ENCODE measurements around the gene PPP4R3B. TPM values are rescaled to one million over a fixed set of nuclear protein-coding genes. Genes with fewer than 3 reads are reported as not detected.

Gene PPP4R3B
- total and polyA plus RNA-seq, 2 of the 4 experiments (the other 2 are of a cell fraction): 11.9 to 23.7 TPM

- intact Hi-C loops (cut with micrococcal nuclease): no loop called here
- no peak overlapping the region for H4K8ac ChIP-seq (ENCODE audit: low read depth in 2 of 2, low read length in 2 of 2)
- POLR2A ChIA-PET (ENCODE audit: unreplicated experiment): no interaction called here
- no peak overlapping the region for H3K27ac ChIP-seq (ENCODE audit: insufficient read depth, low read length)
- H3K4me1 ChIP-seq (ENCODE audit: control insufficient read depth, insufficient read depth, low read length): peaks cover 7% of the 10 kb centered on the region
- no TSS peak for BruUV-seq (replicated peaks)
- H2AFZ ChIP-seq (replicated peaks; ENCODE audit: low read length, poor library complexity): no peak overlapping the region
- ATAC-seq (ENCODE audit: low read depth) (no peak), DNase-seq (no peak)
- H3K23ac ChIP-seq (ENCODE audit: low read depth, low read length): no peak overlapping the region
- no peak overlapping the region for H3K4me3 ChIP-seq (ENCODE audit: insufficient read depth, low read depth, low read length)
- CTCF ChIA-PET: no interaction called here
- H3K9ac ChIP-seq (ENCODE audit: low read depth, low read length): no peak overlapping the region
- no peak overlapping the region for H2AK5ac ChIP-seq (ENCODE audit: low read depth, low read length)
- H3K18ac ChIP-seq (ENCODE audit: low read depth, low read length): no peak overlapping the region
- H3K4me2 ChIP-seq (ENCODE audit: low read depth, low read length): no peak overlapping the region
- peaks cover 5 to 9% of the 10 kb centered on the region in 2 experiments; a peak in 3 of 4 replicates for H3K79me1 ChIP-seq (ENCODE audit: low read depth in 1 of 2, low read length in 2 of 2)
- H2BK20ac ChIP-seq (ENCODE audit: low read depth, low read length): no peak overlapping the region
- H3K9me3 ChIP-seq (ENCODE audit: control insufficient read depth, insufficient read depth, low read length): 0 out of 2 replicates have a peak, but pooled peaks cover 4% of the 10 kb centered on the region
- in situ Hi-C loops (cut with MboI; ENCODE audit: low sequenced_read_pairs): no loop called here
- H2BK5ac ChIP-seq (ENCODE audit: low read depth, low read length, poor library complexity, severe bottlenecking): no peak overlapping the region
- 0 out of 2 replicates have a peak, but pooled peaks cover 3% of the 10 kb centered on the region for H3K9me1 ChIP-seq (ENCODE audit: insufficient read depth, low read length)
- peaks cover 28% of the 10 kb centered on the region for H3K36me3 ChIP-seq (ENCODE audit: control insufficient read depth, insufficient read depth, low read length)
- H2BK120ac ChIP-seq (ENCODE audit: low read depth, low read length): no peak overlapping the region
- WGBS, 2 experiments (ENCODE audit: extremely low coverage in 2 of 2, insufficient read length in 1 of 2): no CpG with 5 or more reads among the region's 9 CpGs
- no peak overlapping the region for H3K56ac ChIP-seq (ENCODE audit: extremely low read depth, insufficient read depth, low read length)
- no peak overlapping the region for H3K4ac ChIP-seq (ENCODE audit: low read depth, low read length)
- TF ChIP-seq MAZ (IDR thresholded peaks at IDR 0.05; ENCODE audit: borderline replicate concordance, low read depth, low read length): no peak
- no peaks in the 10 kb centered on the region for H4K20me1 ChIP-seq (ENCODE audit: insufficient read depth, low read length)
- H2AK9ac ChIP-seq (replicated peaks; ENCODE audit: low read depth, low read length, poor library complexity): no peak overlapping the region
- no peaks in the 10 kb centered on the region for H3K27me3 ChIP-seq (ENCODE audit: control insufficient read depth, insufficient read depth, low read length)
- dilution Hi-C loops (cut with HindIII; ENCODE audit: low sequenced_read_pairs, unreplicated experiment): no loop called here
- no peak overlapping the region for H2BK15ac ChIP-seq (ENCODE audit: low read depth, low read length)
- no peak overlapping the region for H4K5ac ChIP-seq (ENCODE audit: low read depth, low read length)
- H3K14ac ChIP-seq (replicated peaks; ENCODE audit: low read depth, low read length): no peak overlapping the region
- no peak overlapping the region for H4K91ac ChIP-seq (ENCODE audit: insufficient read depth, low read depth, low read length)
These were observed 60.6 kb downstream of the PPP4R3B start for GRCh38 chr2:55556809-55557208.
